Left lung (tissue), 10 donors: ENCODE results near the gene GABRD. TPM values are rescaled to one million over a fixed set of nuclear protein-coding genes. Genes with fewer than 3 reads are reported as not detected.

Source experiments
- ATAC-seq: fragments of 200-7000 bp; cut with Tn5 transposase; one replicate; pipeline ENCODE4 v1.9.1; 2020; ENCODE audit warnings: moderate library complexity
- DNase-seq, 4 donors: peaks; one replicate each; pipeline ENCODE4 v3.0.0-alpha.2; 2013 to 2020
- H3K27ac ChIP-seq, 2 donors: fragments of 200-600 bp; sonication (generic) in 1 of 2; one replicate each; pipeline versions ENCODE4 v1.5.0 to v1.8.0; 2020 to 2021
- H3K27me3 ChIP-seq, 2 donors: fragments of 200-600 bp; sonication (generic) in 1 of 2; one replicate each; pipeline versions ENCODE4 v1.5.0 to v1.8.0; 2020 to 2021
- H3K36me3 ChIP-seq, 2 donors: fragments of 200-600 bp; sonication (generic) in 1 of 2; one replicate each; pipeline versions ENCODE4 v1.5.0 to v1.8.0; 2020 to 2021
- H3K4me1 ChIP-seq, 2 donors: fragments of 200-600 bp; one replicate each; pipeline ENCODE4 v1.8.0; 2021
- H3K4me3 ChIP-seq, 2 donors: fragments of 200-600 bp; sonication (generic) in 1 of 2; one replicate each; pipeline versions ENCODE4 v1.5.0 to v1.8.0; 2020 to 2021; ENCODE audit warnings: mild to moderate bottlenecking in 1 of 2
- H3K9me3 ChIP-seq, 2 donors: fragments of 200-600 bp; sonication (generic) in 1 of 2; one replicate each; pipeline versions ENCODE4 v1.5.0 to v1.8.0; 2020 to 2021
- CTCF ChIP-seq, 2 donors: fragments of 200-600 bp; sonication (generic) in 1 of 2; IDR thresholded peaks; one replicate each; pipeline versions ENCODE4 v1.5.0 to v1.8.0; 2021; ENCODE audit warnings: antibody characterized with exemption in 2 of 2
- intact Hi-C, 2 donors: fragments of 100-400 bp; cut with DNase I; formaldehyde crosslinking; loops; one replicate each; pipeline versions ENCODE4 v1.11.2 to v1.14.2; 2022
- polyA plus RNA-seq, 6 donors: library from polyadenylated mRNA; unstranded; fragments of 120-200 nt; gene quantifications; one replicate each; pipeline ENCODE4 v1.2.1, GENCODE V29; 2013; ENCODE audit not compliant: insufficient read length in 6 of 6
- total RNA-seq, 2 donors: library from RNA; stranded (reverse); fragmentation: NEBNext Ultra II Directional; extraction: Animal tissue kit (Norgen Biotek cat#: 25700); gene quantifications; one replicate each; pipeline ENCODE4 v1.2.1, GENCODE V29; 2021
- donor health status: DM: no; HTN: yes; CAD: no.
- donor health status: DM: no; HTN: no; CAD: no.

Gene GABRD
- total and polyA plus RNA-seq, 8 donors = 0.31 to 14.2 (median 9.3) TPM

- H3K27ac ChIP-seq = peak overlapping the region; percentile 13 to 33
- peak overlapping the region in 1 of 2 donors; percentile 62 for H3K4me3 ChIP-seq
- intact Hi-C loops = no loop called here
These were observed 33.6 kb downstream of the GABRD start for GRCh38 chr1:2052756-2053155.

GRCh38 chr1:2053217-2053616, 34.1 kb downstream of the GABRD start:
- ATAC-seq (no peak), DNase-seq (peak in 1 of 4 donors; percentile 54)
- Histone ChIP-seq H3K36me3 (peaks cover 0 to 13% of the 10 kb centered on the region in 2 donors), H3K27me3 (peaks cover 20 to 41% of the 10 kb centered on the region in 2 donors), H3K4me3 (no peak overlapping the region), H3K4me1 (peaks cover 6 to 19% of the 10 kb centered on the region in 2 donors), H3K27ac (no peak overlapping the region), H3K9me3 (no peaks in the 10 kb centered on the region)
- intact Hi-C loops = no loop called here
- no peak for TF ChIP-seq CTCF (IDR thresholded peaks at IDR 0.05)

More at GRCh38 chr1:2052756-2053155, 33.6 kb downstream of the GABRD start:
- Histone ChIP-seq H3K36me3 (peaks cover 0 to 13% of the 10 kb centered on the region in 2 donors), H3K27me3 (peaks cover 20 to 45% of the 10 kb centered on the region in 2 donors), H3K4me1 (peaks cover 6 to 19% of the 10 kb centered on the region in 2 donors), H3K9me3 (no peaks in the 10 kb centered on the region)
- TF ChIP-seq CTCF (IDR thresholded peaks at IDR 0.05) = no peak
- ATAC-seq = no peak
- peak in 1 of 4 donors; percentile 69 for DNase-seq

- no peak for ATAC-seq
- H3K4me1 ChIP-seq = peaks cover 6 to 19% of the 10 kb centered on the region in 2 donors
- no peak overlapping the region for H3K4me3 ChIP-seq
- H3K9me3 ChIP-seq = no peaks in the 10 kb centered on the region
- peaks cover 0 to 13% of the 10 kb centered on the region in 2 donors for H3K36me3 ChIP-seq
- peak in 1 of 4 donors; percentile 61 for DNase-seq
- intact Hi-C loops = no loop called here
- TF ChIP-seq CTCF (IDR thresholded peaks at IDR 0.05) = no peak
- peaks cover 20 to 34% of the 10 kb centered on the region in 2 donors for H3K27me3 ChIP-seq
- H3K27ac ChIP-seq = peak overlapping the region in 1 of 2 donors; percentile 44
These were observed 34.7 kb downstream of the GABRD start for GRCh38 chr1:2053784-2054376.

- DNase-seq (peak in 1 of 4 donors; percentile 81), ATAC-seq (no peak)
- TF ChIP-seq CTCF (IDR thresholded peaks at IDR 0.05) = no peak
- peaks cover 0 to 18% of the 10 kb centered on the region in 2 donors for H3K36me3 ChIP-seq
- no peak overlapping the region for H3K4me3 ChIP-seq
- peaks cover 13 to 27% of the 10 kb centered on the region in 2 donors for H3K27me3 ChIP-seq
- intact Hi-C loops = no loop called here
- H3K4me1 ChIP-seq = peaks cover 3 to 14% of the 10 kb centered on the region in 2 donors
- no peaks in the 10 kb centered on the region for H3K9me3 ChIP-seq
- H3K27ac ChIP-seq = peak overlapping the region in 1 of 2 donors; percentile 44
These were observed 35.4 kb downstream of the GABRD start for GRCh38 chr1:2054560-2054959.

GRCh38 chr1:2055911-2056575, 36.9 kb downstream of the GABRD start:
- H3K9me3 ChIP-seq = no peaks in the 10 kb centered on the region
- no peak overlapping the region for H3K27ac ChIP-seq
- H3K27me3 ChIP-seq = peaks cover 2 to 12% of the 10 kb centered on the region in 2 donors
- ATAC-seq (no peak), DNase-seq (peak in 1 of 4 donors; percentile 76)
- peaks cover 0 to 5% of the 10 kb centered on the region in 2 donors for H3K4me1 ChIP-seq
- no peak for TF ChIP-seq CTCF (IDR thresholded peaks at IDR 0.05)
- no peak overlapping the region for H3K4me3 ChIP-seq
- H3K36me3 ChIP-seq = peaks cover 0 to 23% of the 10 kb centered on the region in 2 donors
- intact Hi-C loops = no loop called here
